Cardiac fibroblast (primary cell): ENCODE measurements around the gene ERCC6L2.

Experiments used
- DNase-seq, 2 donors: peaks; one replicate each; pipeline versions ENCODE4 v3.0.0 to v3.0.0-alpha.2; 2010; ENCODE audit warnings: low read depth in 2 of 2
- H3K4me3 ChIP-seq, 2 donors: replicated peaks in 1 of 2; 1 replicate in 1 of 2; 2 replicates in 1 of 2; pipeline ENCODE4 v1.5.1; 2011; ENCODE audit warnings: low read depth in 2 of 2, low read length in 2 of 2, mild to moderate bottlenecking in 2 of 2, moderate library complexity in 1 of 2
- CTCF ChIP-seq: IDR thresholded peaks from one replicate; pipeline ENCODE4 v1.5.1; 2011; ENCODE audit warnings: low read depth, mild to moderate bottlenecking, low read length, inconsistent platforms

Gene ERCC6L2

GRCh38 chr9:95835393-95835792, 40.1 kb upstream of the ERCC6L2 start:
- H3K4me3 ChIP-seq, result no peak overlapping the region
- DNase-seq, result no peak
- TF ChIP-seq CTCF, result no peak

- no peak overlapping the region for H3K4me3 ChIP-seq
- peak in 1 of 2 donors; percentile 39 for DNase-seq
- no peak for TF ChIP-seq CTCF
These were observed 39.4 kb upstream of the ERCC6L2 start for GRCh38 chr9:95836072-95836471.

- TF ChIP-seq CTCF, result no peak
- DNase-seq, result no peak
- H3K4me3 ChIP-seq, result no peak overlapping the region
These were observed 36.5 kb upstream of the ERCC6L2 start for GRCh38 chr9:95839012-95839411.

GRCh38 chr9:95840074-95840473, 35.4 kb upstream of the ERCC6L2 start:
- H3K4me3 ChIP-seq, result no peak overlapping the region
- peak in 1 of 2 donors; percentile 74 for DNase-seq
- no peak for TF ChIP-seq CTCF

GRCh38 chr9:95841377-95841776, 34.1 kb upstream of the ERCC6L2 start:
- no peak for TF ChIP-seq CTCF
- no peak for DNase-seq
- no peak overlapping the region for H3K4me3 ChIP-seq

- no peak for TF ChIP-seq CTCF
- DNase-seq, result no peak
- no peak overlapping the region for H3K4me3 ChIP-seq
These were observed 29.7 kb upstream of the ERCC6L2 start for GRCh38 chr9:95845751-95846150.

GRCh38 chr9:95848764-95849163, 26.7 kb upstream of the ERCC6L2 start:
- TF ChIP-seq CTCF, result no peak
- no peak overlapping the region for H3K4me3 ChIP-seq
- DNase-seq, result no peak
